Right lobe of liver (tissue), 6 donors: Measurements from ENCODE around the gene EMP1. TPM values are rescaled to one million over a fixed set of nuclear protein-coding genes. Genes with fewer than 3 reads are reported as not detected.

ENCODE experiments used
- ATAC-seq, 4 donors: fragments of 200-7000 bp; cut with Tn5 transposase; one replicate each; pipeline ENCODE4 v1.9.1; 2020; ENCODE audit warnings: mild to moderate bottlenecking in 4 of 4, moderate library complexity in 4 of 4
- DNase-seq, 3 donors: peaks; one replicate each; pipeline ENCODE4 v3.0.0-alpha.2; 2020
- H3K27ac ChIP-seq, 3 donors: fragments of 200-600 bp; one replicate each; pipeline ENCODE4 v1.8.0; 2022
- H3K27me3 ChIP-seq, 2 donors: fragments of 200-600 bp; one replicate each; pipeline ENCODE4 v1.8.0; 2022
- H3K36me3 ChIP-seq, 4 donors: fragments of 200-600 bp; sonication (generic) in 1 of 4; one replicate each; pipeline versions ENCODE4 v1.5.1 to v1.8.0; 2017 to 2022; ENCODE audit warnings: control low read depth in 1 of 4
- H3K4me1 ChIP-seq, 4 donors: fragments of 200-600 bp; sonication (generic) in 1 of 4; one replicate each; pipeline versions ENCODE4 v1.5.1 to v1.8.0; 2017 to 2022; ENCODE audit warnings: control low read depth in 1 of 4
- H3K4me3 ChIP-seq, 3 donors: fragments of 200-600 bp; one replicate each; pipeline ENCODE4 v1.8.0; 2022
- H3K9me3 ChIP-seq, 4 donors: fragments of 200-600 bp; sonication (generic) in 1 of 4; one replicate each; pipeline versions ENCODE4 v1.5.1 to v1.8.0; 2017 to 2022; ENCODE audit warnings: control low read depth in 1 of 4
- POLR2A ChIP-seq: fragments of 450-650 bp; IDR thresholded peaks from one replicate; pipeline ENCODE4 v1.6.1; 2017; ENCODE audit warnings: antibody characterized with exemption, mild to moderate bottlenecking
- WGBS: methylation state at CpG from one replicate; pipeline ENCODE4 v1.1.6; 2018; ENCODE audit warnings: low coverage, low lambda C conversion rate; ENCODE audit not compliant: insufficient coverage; ENCODE audit errors: missing lambda C conversion rate; 5-methylcytosine and 5-hydroxymethylcytosine counted together
- intact Hi-C, 2 donors: fragments of 100-400 bp; cut with DNase I; formaldehyde crosslinking; loops; one replicate each; pipeline versions ENCODE4 v1.11.2 to v1.14.1; 2022
- total RNA-seq, 6 experiments: library from RNA; depleted of rRNA in 2 of 6; stranded (reverse); fragments of >200 nt in 2 of 6; fragmentation: NEBNext Ultra II Directional in 3 of 6; extraction: Animal tissue kit (Norgen Biotek cat#: 25700) in 3 of 6; gene quantifications; one replicate each; pipeline versions ENCODE4 v1.1.0 to v1.2.4, GENCODE V29; 2016 to 2023
- TF ChIP-seq, protein P1 (sequence below), 4 donors: fragments of 200-600 bp in 3 of 4; fragments of 450-650 bp in 1 of 4; IDR thresholded peaks; one replicate each; pipeline versions ENCODE4 v1.5.1 to v1.8.0; 2016 to 2022; ENCODE audit warnings: antibody characterized with exemption in 4 of 4, mild to moderate bottlenecking in 2 of 4
- donor health status: DM: no; HTN: yes; CAD: no.
- donor health status: DM: no; HTN: no; CAD: no.
- donor health status: DM: no; HTN: no; CAD: no.
- donor health status: DM: no; HTN: yes; CAD: no.
- donor health status: DM: no; HTN: yes; CAD: no.

The EMP1 gene
- total RNA-seq, 6 experiments from 2014 or later: 3.1 to 25.0 (median 14.5) TPM

- TF ChIP-seq, protein P1, sequence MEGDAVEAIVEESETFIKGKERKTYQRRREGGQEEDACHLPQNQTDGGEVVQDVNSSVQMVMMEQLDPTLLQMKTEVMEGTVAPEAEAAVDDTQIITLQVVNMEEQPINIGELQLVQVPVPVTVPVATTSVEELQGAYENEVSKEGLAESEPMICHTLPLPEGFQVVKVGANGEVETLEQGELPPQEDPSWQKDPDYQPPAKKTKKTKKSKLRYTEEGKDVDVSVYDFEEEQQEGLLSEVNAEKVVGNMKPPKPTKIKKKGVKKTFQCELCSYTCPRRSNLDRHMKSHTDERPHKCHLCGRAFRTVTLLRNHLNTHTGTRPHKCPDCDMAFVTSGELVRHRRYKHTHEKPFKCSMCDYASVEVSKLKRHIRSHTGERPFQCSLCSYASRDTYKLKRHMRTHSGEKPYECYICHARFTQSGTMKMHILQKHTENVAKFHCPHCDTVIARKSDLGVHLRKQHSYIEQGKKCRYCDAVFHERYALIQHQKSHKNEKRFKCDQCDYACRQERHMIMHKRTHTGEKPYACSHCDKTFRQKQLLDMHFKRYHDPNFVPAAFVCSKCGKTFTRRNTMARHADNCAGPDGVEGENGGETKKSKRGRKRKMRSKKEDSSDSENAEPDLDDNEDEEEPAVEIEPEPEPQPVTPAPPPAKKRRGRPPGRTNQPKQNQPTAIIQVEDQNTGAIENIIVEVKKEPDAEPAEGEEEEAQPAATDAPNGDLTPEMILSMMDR (IDR thresholded peaks at IDR 0.05): no peak
- no peak for TF ChIP-seq POLR2A
- 23% methylated on average over 2 of the region's 2 CpGs for WGBS
- ATAC-seq: no peak
Observed at GRCh38 chr12:13156277-13156676, 40.2 kb upstream of the EMP1 start.

DNA sequence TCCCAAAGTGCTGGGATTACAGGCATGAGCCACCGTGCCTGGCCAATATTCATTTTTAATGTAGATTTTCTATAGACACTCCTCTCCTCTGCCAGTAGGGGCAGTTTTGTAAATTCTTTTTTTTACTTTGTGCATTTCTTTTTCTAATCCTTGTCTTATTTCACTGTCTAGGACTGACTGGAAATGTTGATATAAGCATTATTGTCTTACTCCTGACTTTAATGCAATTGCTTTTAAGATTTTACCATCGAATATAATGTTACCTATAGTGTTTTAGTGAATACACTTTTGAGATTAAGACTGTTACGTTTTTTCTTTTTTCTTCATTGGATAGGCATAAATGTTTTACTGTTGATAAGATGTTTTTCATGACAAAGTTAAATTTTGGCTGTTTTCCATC, 35.4 kb upstream of the EMP1 start:
- Histone ChIP-seq H3K27ac (no peak overlapping the region), H3K4me1 (peaks cover 0 to 9% (median 0%) of the 10 kb centered on the region in 4 donors), H3K36me3 (no peaks in the 10 kb centered on the region), H3K9me3 (no peaks in the 10 kb centered on the region), H3K4me3 (no peak overlapping the region), H3K27me3 (no peaks in the 10 kb centered on the region)
- 74% methylated on average over 3 of the region's 3 CpGs for WGBS
- TF ChIP-seq, protein P1 (IDR thresholded peaks at IDR 0.05): no peak
- no peak for TF ChIP-seq POLR2A
- ATAC-seq (no peak), DNase-seq (no peak)
- intact Hi-C loops: no loop called here

More at GRCh38 chr12:13156277-13156676, 40.2 kb upstream of the EMP1 start:
- no peak for DNase-seq
- Histone ChIP-seq H3K27ac (no peak overlapping the region), H3K4me3 (no peak overlapping the region), H3K36me3 (no peaks in the 10 kb centered on the region), H3K9me3 (no peaks in the 10 kb centered on the region), H3K4me1 (no peaks in the 10 kb centered on the region), H3K27me3 (no peaks in the 10 kb centered on the region)
- intact Hi-C loops: no loop called here

DNA sequence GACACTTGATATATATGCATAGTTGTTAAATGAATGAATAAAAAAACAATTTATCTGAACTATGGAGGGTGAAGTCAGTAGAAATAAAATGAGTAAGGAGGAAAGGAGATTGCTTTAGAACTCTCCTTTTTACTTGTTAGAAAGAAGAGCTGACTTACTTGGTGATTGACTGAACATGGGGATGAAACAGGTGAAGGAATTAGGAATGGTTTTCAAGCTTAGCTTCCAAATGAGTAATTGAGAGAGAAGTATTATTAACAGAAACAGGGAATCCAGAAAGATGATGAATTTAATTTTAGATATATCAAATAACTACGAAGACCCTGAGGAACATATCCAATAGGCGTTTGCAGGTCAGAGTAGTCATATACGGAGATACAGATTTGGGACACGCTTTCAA, 33.6 kb upstream of the EMP1 start:
- H3K27me3 ChIP-seq: no peaks in the 10 kb centered on the region
- 85% methylated on average over 4 of the region's 4 CpGs for WGBS
- no peak for TF ChIP-seq POLR2A
- TF ChIP-seq, protein P1 (IDR thresholded peaks at IDR 0.05): no peak
- no peak overlapping the region for H3K4me3 ChIP-seq
- intact Hi-C loops: no loop called here
- peaks cover 0 to 9% (median 0%) of the 10 kb centered on the region in 4 donors for H3K4me1 ChIP-seq
- no peaks in the 10 kb centered on the region for H3K36me3 ChIP-seq
- H3K9me3 ChIP-seq: no peaks in the 10 kb centered on the region
- H3K27ac ChIP-seq: no peak overlapping the region
- ATAC-seq (no peak), DNase-seq (no peak)

- Histone ChIP-seq H3K36me3 (no peaks in the 10 kb centered on the region), H3K4me1 (peaks cover 0 to 13% (median 0%) of the 10 kb centered on the region in 4 donors), H3K9me3 (no peaks in the 10 kb centered on the region), H3K27me3 (no peaks in the 10 kb centered on the region), H3K27ac (no peak overlapping the region), H3K4me3 (no peak overlapping the region)
- intact Hi-C loops: no loop called here
- ATAC-seq (no peak), DNase-seq (no peak)
- TF ChIP-seq POLR2A: no peak
- TF ChIP-seq, protein P1 (IDR thresholded peaks at IDR 0.05): no peak
- 81% methylated on average over 4 of the region's 8 CpGs for WGBS
Observed at GRCh38 chr12:13163868-13164635, 32.5 kb upstream of the EMP1 start.
